Neural crest cell (in vitro differentiated cells): ENCODE results near the gene STARD10. TPM values are rescaled to one million over a fixed set of nuclear protein-coding genes. Genes with fewer than 3 reads are reported as not detected.
A peak's percentile ranks its signal among the peaks of the same experiment; 100 is the strongest.

Experiments used
- DNase-seq: peaks from one replicate; pipeline ENCODE4 v3.0.0; 2021; ENCODE audit warnings: low read depth, mixed read lengths, low spot score
- H3K27ac Mint-ChIP-seq: one replicate; pipeline ENCODE4 v1.8.0; 2021; ENCODE audit warnings: mild to moderate bottlenecking, mixed read lengths; ENCODE audit not compliant: unreplicated experiment
- H3K27me3 Mint-ChIP-seq: 2 replicates; pipeline ENCODE4 v1.8.0; 2021; ENCODE audit warnings: low read depth, mild to moderate bottlenecking, mixed read lengths
- H3K36me3 Mint-ChIP-seq: 2 replicates; pipeline ENCODE4 v1.8.0; 2021; ENCODE audit warnings: low read depth, mild to moderate bottlenecking, mixed read lengths
- H3K4me1 Mint-ChIP-seq: 2 replicates; pipeline ENCODE4 v1.8.0; 2021; ENCODE audit warnings: mixed read lengths
- H3K4me3 Mint-ChIP-seq: one replicate; pipeline ENCODE4 v1.8.0; 2021; ENCODE audit warnings: mild to moderate bottlenecking, mixed read lengths
- H3K9me3 Mint-ChIP-seq: 2 replicates; pipeline ENCODE4 v1.8.0; 2021; ENCODE audit warnings: mixed read lengths
- total RNA-seq: library from RNA; stranded (reverse); gene quantifications from 2 replicates; pipeline ENCODE4 v1.2.1, GENCODE V29; 2021
- TF ChIP-seq, protein P1 (sequence below): fragments of 200-600 bp; sonication (generic); conservative IDR thresholded peaks from 2 replicates; pipeline ENCODE4 v1.5.0; 2021; ENCODE audit warnings: antibody characterized with exemption, mild to moderate bottlenecking

The STARD10 gene
- total RNA-seq, 1 donor from 2014 or later = 12.6 TPM

DNA sequence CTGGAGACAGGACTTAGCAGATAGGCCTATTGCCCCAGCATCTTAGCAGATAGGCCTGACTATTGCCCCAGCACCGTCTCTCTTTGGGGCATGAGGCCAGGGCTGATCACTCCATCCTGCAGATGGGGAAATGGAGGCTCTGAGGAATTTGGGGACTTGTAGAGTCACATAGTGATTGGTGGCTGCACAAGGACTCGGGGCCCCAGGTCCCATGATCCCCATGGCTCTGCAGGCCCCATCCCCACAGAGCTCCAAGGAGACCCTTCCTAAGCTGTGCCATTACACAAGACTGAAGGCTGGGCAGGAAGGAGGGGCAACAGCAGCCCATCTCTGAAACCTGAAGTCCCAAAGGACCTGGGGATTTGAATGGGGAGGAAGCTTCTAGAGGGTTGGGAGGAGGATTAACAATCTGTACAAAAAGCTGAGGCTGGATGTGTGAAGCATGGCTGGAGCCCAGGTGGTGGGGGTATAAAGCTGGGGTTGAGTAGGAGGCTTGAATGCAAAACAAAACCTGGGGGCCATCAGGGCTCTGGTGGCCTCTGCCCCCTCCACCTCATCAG lies 43.2 kb downstream of the STARD10 start:
- no peaks in the 10 kb centered on the region for H3K9me3 Mint-ChIP-seq
- peak overlapping the region; percentile 86 for H3K4me3 Mint-ChIP-seq
- H3K36me3 Mint-ChIP-seq = no peaks in the 10 kb centered on the region
- no peak overlapping the region for H3K27ac Mint-ChIP-seq
- H3K4me1 Mint-ChIP-seq = peaks cover 42% of the 10 kb centered on the region
- H3K27me3 Mint-ChIP-seq = no peaks in the 10 kb centered on the region
- no peak for DNase-seq
- TF ChIP-seq, protein P1, sequence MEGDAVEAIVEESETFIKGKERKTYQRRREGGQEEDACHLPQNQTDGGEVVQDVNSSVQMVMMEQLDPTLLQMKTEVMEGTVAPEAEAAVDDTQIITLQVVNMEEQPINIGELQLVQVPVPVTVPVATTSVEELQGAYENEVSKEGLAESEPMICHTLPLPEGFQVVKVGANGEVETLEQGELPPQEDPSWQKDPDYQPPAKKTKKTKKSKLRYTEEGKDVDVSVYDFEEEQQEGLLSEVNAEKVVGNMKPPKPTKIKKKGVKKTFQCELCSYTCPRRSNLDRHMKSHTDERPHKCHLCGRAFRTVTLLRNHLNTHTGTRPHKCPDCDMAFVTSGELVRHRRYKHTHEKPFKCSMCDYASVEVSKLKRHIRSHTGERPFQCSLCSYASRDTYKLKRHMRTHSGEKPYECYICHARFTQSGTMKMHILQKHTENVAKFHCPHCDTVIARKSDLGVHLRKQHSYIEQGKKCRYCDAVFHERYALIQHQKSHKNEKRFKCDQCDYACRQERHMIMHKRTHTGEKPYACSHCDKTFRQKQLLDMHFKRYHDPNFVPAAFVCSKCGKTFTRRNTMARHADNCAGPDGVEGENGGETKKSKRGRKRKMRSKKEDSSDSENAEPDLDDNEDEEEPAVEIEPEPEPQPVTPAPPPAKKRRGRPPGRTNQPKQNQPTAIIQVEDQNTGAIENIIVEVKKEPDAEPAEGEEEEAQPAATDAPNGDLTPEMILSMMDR = no peak

DNA sequence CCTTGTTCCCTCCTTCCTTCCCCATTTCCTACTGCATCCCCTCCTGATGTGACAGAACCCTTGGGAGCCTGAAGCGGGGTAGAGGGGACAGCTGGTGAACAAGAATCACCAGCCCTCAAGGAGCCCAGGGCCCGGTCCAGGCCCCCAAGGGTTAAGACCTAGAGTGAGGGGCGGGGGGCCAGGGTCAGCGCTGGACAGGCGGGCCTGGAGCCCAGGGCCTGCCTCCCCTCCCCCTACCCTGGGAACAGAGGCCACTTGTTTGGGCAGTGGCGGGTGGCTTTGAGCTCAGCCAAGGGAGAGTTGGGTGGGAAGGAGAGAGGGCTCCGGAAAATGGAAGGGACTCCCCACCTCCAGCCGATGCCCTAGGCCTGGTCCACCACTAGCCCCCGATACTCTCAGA lies 43.8 kb downstream of the STARD10 start:
- TF ChIP-seq, protein P1 = no peak
- peak; percentile 61 for DNase-seq
- Mint-ChIP-seq H3K9me3 (no peaks in the 10 kb centered on the region), H3K4me1 (peaks cover 42% of the 10 kb centered on the region), H3K27ac (peak overlapping the region; percentile 47), H3K36me3 (no peaks in the 10 kb centered on the region), H3K4me3 (peak overlapping the region; percentile 86), H3K27me3 (no peaks in the 10 kb centered on the region)

DNA sequence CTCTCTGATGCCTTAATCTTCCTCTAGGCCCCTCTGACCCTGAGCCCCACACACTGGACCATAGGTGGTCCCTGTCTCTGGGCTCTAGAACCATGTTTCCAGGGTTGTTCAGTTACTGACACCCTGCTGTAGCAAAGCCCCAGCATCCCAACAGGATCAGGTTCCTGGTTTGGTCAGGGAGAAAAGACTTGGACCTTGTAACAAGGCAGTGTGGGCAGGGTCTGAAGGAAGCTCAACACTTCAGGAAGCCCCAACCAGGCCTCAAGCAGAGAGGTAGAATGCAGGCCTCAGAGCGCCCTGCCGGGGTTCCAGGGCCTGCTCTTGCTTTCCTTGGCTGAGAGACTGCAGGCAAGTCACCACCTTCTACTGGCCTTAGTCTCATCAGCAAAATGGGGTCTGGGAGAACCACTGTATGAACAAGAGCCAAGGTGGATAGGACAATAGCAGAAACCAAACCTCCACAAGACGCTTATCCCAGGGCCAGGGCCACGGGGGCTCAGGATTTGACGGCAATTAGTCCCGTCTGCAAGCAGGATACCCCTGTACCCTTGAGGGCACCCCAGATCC lies 46.5 kb downstream of the STARD10 start:
- no peaks in the 10 kb centered on the region for H3K9me3 Mint-ChIP-seq
- no peaks in the 10 kb centered on the region for H3K36me3 Mint-ChIP-seq
- H3K27me3 Mint-ChIP-seq = no peaks in the 10 kb centered on the region
- peak overlapping the region; percentile 51 for H3K4me3 Mint-ChIP-seq
- TF ChIP-seq, protein P1 = no peak
- DNase-seq = no peak
- peaks cover 48% of the 10 kb centered on the region for H3K4me1 Mint-ChIP-seq
- H3K27ac Mint-ChIP-seq = no peak overlapping the region

DNA sequence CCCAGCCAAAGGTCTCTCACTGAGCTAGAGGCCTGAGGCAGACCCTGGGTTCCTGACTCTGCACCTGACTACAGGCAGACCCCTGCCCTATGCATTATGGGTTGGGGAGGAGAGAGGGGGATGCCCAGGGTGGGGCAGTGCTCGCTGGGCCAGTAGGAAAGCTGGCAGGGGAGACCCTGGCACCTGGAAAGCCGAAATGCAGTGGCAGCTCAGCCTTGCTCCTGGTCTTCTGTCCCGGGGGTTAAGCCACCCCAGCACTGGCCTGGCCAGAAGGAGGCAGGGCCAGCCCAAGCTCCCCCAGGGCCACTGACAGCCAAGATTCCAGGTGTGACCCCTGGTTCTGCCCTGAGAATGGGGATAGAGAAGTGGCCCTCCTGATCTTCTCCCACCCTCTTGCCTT lies 47.0 kb downstream of the STARD10 start:
- Mint-ChIP-seq H3K27ac (no peak overlapping the region), H3K4me1 (peaks cover 53% of the 10 kb centered on the region), H3K27me3 (no peaks in the 10 kb centered on the region), H3K36me3 (no peaks in the 10 kb centered on the region), H3K4me3 (peak overlapping the region; percentile 51), H3K9me3 (no peaks in the 10 kb centered on the region)
- DNase-seq = no peak
- TF ChIP-seq, protein P1 = no peak

DNA sequence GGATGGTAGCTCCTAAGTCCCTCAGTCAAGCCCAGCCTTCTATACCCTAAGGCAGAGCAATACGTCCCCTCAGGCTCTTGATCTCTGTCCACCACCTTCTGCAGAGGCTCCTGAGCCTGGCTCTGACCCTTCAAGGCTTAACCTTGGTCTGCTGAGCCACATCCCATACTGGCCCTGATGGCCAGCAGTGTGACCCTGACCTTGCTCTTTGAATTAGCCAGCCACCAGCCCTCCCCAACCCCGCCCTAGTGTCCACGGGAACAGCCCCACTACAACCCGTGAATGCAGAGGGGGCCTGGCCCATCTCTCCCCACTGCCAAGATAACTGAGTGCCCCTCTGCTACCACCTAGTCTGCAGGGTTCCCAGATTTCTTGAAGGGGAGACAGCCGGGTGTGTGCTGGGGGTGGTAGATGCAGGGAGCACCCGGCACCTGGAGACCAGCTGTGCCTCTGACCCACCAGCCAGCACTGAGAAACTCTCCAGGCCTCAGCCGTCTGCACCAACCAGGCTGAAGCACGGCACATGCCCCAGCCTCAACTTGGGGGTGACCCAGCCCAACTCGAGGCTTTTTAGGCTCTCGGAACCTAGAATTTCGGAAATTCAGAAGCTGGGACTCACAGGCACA lies 47.8 kb downstream of the STARD10 start:
- H3K27me3 Mint-ChIP-seq = no peaks in the 10 kb centered on the region
- no peak for DNase-seq
- no peaks in the 10 kb centered on the region for H3K36me3 Mint-ChIP-seq
- no peak overlapping the region for H3K4me3 Mint-ChIP-seq
- TF ChIP-seq, protein P1 = no peak
- no peak overlapping the region for H3K27ac Mint-ChIP-seq
- no peaks in the 10 kb centered on the region for H3K9me3 Mint-ChIP-seq
- H3K4me1 Mint-ChIP-seq = peaks cover 57% of the 10 kb centered on the region
